IMR-90 (cell line): ENCODE measurements around the gene CXCL12.

ENCODE experiments used
- BHLHE40 ChIP-seq: fragments of 150-350 bp; IDR thresholded peaks from 2 replicates; pipeline ENCODE4 v1.6.1; 2016; ENCODE audit warnings: mild to moderate bottlenecking, low read depth, low read length
- CEBPB ChIP-seq: IDR thresholded peaks from 2 replicates; pipeline ENCODE4 v1.6.1; 2012; ENCODE audit warnings: low read depth, low read length, improper control_type of control experiment
- CHD1 ChIP-seq: IDR thresholded peaks from 2 replicates; pipeline ENCODE4 v1.6.1; 2012; ENCODE audit warnings: low read depth, low read length, improper control_type of control experiment
- FOS ChIP-seq: fragments of 150-350 bp; IDR thresholded peaks from 2 replicates; pipeline ENCODE4 v1.6.1; 2016; ENCODE audit warnings: low read depth, low read length
- MAZ ChIP-seq: IDR thresholded peaks from 2 replicates; pipeline ENCODE4 v1.6.1; 2012; ENCODE audit warnings: low read depth, mild to moderate bottlenecking, low read length, improper control_type of control experiment, moderate library complexity, borderline replicate concordance
- MXI1 ChIP-seq: IDR thresholded peaks from 2 replicates; pipeline ENCODE4 v1.6.1; 2012; ENCODE audit warnings: low read depth, mild to moderate bottlenecking, low read length, moderate library complexity, borderline replicate concordance
- POLR2A ChIP-seq: IDR thresholded peaks from 2 replicates; pipeline ENCODE4 v1.6.1; 2012; ENCODE audit warnings: mild to moderate bottlenecking, low read depth, low read length
- RAD21 ChIP-seq: IDR thresholded peaks from 2 replicates; pipeline ENCODE4 v1.6.1; 2012; ENCODE audit warnings: low read length, improper control_type of control experiment
- RFX5 ChIP-seq: IDR thresholded peaks from 2 replicates; pipeline ENCODE4 v1.8.0; 2012; ENCODE audit warnings: low read depth, mild to moderate bottlenecking, low read length, moderate library complexity
- SMC3 ChIP-seq: fragments of 150-350 bp; IDR thresholded peaks from 2 replicates; pipeline ENCODE4 v1.6.1; 2016; ENCODE audit warnings: low read depth, mild to moderate bottlenecking, antibody characterized with exemption, low read length, moderate library complexity
- TF ChIP-seq, protein P1 (sequence below): conservative IDR thresholded peaks from 2 replicates; pipeline ENCODE4 v1.5.1; 2012; ENCODE audit warnings: mild to moderate bottlenecking, low read depth, low read length, improper control_type of control experiment
- TF ChIP-seq, protein P2 (sequence below): fragments of 150-350 bp; IDR thresholded peaks from 2 replicates; pipeline ENCODE4 v1.6.1; 2016; ENCODE audit warnings: low read depth, mild to moderate bottlenecking, low read length, moderate library complexity, borderline replicate concordance
- TF ChIP-seq, protein P3 (sequence below): fragments of 150-350 bp; IDR thresholded peaks from 2 replicates; pipeline ENCODE4 v1.6.1; 2017; ENCODE audit warnings: mild to moderate bottlenecking, antibody characterized with exemption, low read length, low read depth

DNA sequence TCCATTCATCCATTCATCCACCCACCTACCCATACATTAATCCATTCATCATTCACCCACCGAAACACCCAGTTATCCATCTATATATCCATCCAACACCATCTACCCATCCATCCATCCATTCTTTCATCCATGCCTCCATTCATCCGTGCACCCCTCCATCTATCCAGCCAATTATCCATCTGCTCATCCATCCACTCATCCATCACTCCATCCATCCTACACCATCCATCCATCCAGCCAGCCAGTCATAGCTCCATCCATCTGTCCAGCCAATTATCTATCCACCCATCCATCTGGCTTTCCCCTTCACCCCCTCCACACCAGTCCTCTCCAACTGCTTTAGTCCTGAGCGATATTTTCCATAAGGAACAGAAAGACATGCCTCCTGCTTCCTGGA is 7.5 kb upstream of the CXCL12 start:
- no peak for TF ChIP-seq MXI1
- TF ChIP-seq POLR2A, result no peak
- no peak for TF ChIP-seq FOS
- TF ChIP-seq, protein P1, sequence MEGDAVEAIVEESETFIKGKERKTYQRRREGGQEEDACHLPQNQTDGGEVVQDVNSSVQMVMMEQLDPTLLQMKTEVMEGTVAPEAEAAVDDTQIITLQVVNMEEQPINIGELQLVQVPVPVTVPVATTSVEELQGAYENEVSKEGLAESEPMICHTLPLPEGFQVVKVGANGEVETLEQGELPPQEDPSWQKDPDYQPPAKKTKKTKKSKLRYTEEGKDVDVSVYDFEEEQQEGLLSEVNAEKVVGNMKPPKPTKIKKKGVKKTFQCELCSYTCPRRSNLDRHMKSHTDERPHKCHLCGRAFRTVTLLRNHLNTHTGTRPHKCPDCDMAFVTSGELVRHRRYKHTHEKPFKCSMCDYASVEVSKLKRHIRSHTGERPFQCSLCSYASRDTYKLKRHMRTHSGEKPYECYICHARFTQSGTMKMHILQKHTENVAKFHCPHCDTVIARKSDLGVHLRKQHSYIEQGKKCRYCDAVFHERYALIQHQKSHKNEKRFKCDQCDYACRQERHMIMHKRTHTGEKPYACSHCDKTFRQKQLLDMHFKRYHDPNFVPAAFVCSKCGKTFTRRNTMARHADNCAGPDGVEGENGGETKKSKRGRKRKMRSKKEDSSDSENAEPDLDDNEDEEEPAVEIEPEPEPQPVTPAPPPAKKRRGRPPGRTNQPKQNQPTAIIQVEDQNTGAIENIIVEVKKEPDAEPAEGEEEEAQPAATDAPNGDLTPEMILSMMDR, result no peak
- TF ChIP-seq CEBPB, result no peak
- no peak for TF ChIP-seq RAD21
- no peak for TF ChIP-seq BHLHE40
- TF ChIP-seq MAZ, result no peak
- no peak for TF ChIP-seq RFX5
- no peak for TF ChIP-seq CHD1
- no peak for TF ChIP-seq SMC3
- TF ChIP-seq, protein P2, sequence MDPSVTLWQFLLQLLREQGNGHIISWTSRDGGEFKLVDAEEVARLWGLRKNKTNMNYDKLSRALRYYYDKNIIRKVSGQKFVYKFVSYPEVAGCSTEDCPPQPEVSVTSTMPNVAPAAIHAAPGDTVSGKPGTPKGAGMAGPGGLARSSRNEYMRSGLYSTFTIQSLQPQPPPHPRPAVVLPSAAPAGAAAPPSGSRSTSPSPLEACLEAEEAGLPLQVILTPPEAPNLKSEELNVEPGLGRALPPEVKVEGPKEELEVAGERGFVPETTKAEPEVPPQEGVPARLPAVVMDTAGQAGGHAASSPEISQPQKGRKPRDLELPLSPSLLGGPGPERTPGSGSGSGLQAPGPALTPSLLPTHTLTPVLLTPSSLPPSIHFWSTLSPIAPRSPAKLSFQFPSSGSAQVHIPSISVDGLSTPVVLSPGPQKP, result no peak
- TF ChIP-seq, protein P3, sequence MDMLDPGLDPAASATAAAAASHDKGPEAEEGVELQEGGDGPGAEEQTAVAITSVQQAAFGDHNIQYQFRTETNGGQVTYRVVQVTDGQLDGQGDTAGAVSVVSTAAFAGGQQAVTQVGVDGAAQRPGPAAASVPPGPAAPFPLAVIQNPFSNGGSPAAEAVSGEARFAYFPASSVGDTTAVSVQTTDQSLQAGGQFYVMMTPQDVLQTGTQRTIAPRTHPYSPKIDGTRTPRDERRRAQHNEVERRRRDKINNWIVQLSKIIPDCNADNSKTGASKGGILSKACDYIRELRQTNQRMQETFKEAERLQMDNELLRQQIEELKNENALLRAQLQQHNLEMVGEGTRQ, result no peak
